ENCODE data around the gene AKT3. TPM values are rescaled to one million over a fixed set of nuclear protein-coding genes. Genes with fewer than 3 reads are reported as not detected.

The AKT3 gene
- total RNA-seq, 1 experiment from 2014 or later = 40.4 TPM

- H3K4me1 ChIP-seq = no peaks in the 10 kb centered on the region
- DNase-seq = no peak
- no peak overlapping the region for H3K4me3 ChIP-seq
- no peaks in the 10 kb centered on the region for H3K36me3 ChIP-seq
- H3K27me3 ChIP-seq = no peaks in the 10 kb centered on the region
- no peak overlapping the region for H3K27ac ChIP-seq
- no peaks in the 10 kb centered on the region for H3K9me3 ChIP-seq (replicated peaks)
These were observed 400.7 kb downstream of the AKT3 start for GRCh38 chr1:243449373-243449772.

GRCh38 chr1:243447844-243448243 is 402.2 kb downstream of the AKT3 start:
- no peaks in the 10 kb centered on the region for H3K36me3 ChIP-seq
- no peak for DNase-seq
- no peak overlapping the region for H3K4me3 ChIP-seq
- no peaks in the 10 kb centered on the region for H3K9me3 ChIP-seq (replicated peaks)
- no peak overlapping the region for H3K27ac ChIP-seq
- H3K4me1 ChIP-seq = no peaks in the 10 kb centered on the region
- H3K27me3 ChIP-seq = no peaks in the 10 kb centered on the region

- DNase-seq = no peak
- H3K36me3 ChIP-seq = no peaks in the 10 kb centered on the region
- no peaks in the 10 kb centered on the region for H3K9me3 ChIP-seq (replicated peaks)
- H3K4me1 ChIP-seq = no peaks in the 10 kb centered on the region
- H3K27ac ChIP-seq = no peak overlapping the region
- no peaks in the 10 kb centered on the region for H3K27me3 ChIP-seq
- H3K4me3 ChIP-seq = no peak overlapping the region
These were observed 402.7 kb downstream of the AKT3 start for GRCh38 chr1:243447347-243447746.

- H3K27me3 ChIP-seq = no peaks in the 10 kb centered on the region
- no peak for DNase-seq
- H3K4me3 ChIP-seq = no peak overlapping the region
- H3K27ac ChIP-seq = no peak overlapping the region
- H3K36me3 ChIP-seq = no peaks in the 10 kb centered on the region
- H3K9me3 ChIP-seq (replicated peaks) = no peaks in the 10 kb centered on the region
- H3K4me1 ChIP-seq = no peaks in the 10 kb centered on the region
These were observed 406.5 kb downstream of the AKT3 start for GRCh38 chr1:243443557-243443956.

GRCh38 chr1:243441601-243442000 is 408.4 kb downstream of the AKT3 start:
- no peaks in the 10 kb centered on the region for H3K27me3 ChIP-seq
- H3K4me1 ChIP-seq = no peaks in the 10 kb centered on the region
- no peak for DNase-seq
- H3K9me3 ChIP-seq (replicated peaks) = no peaks in the 10 kb centered on the region
- no peaks in the 10 kb centered on the region for H3K36me3 ChIP-seq
- no peak overlapping the region for H3K27ac ChIP-seq
- H3K4me3 ChIP-seq = no peak overlapping the region

GRCh38 chr1:243440406-243440805 is 409.6 kb downstream of the AKT3 start:
- H3K36me3 ChIP-seq = no peaks in the 10 kb centered on the region
- no peak for DNase-seq
- H3K27me3 ChIP-seq = no peaks in the 10 kb centered on the region
- H3K9me3 ChIP-seq (replicated peaks) = no peaks in the 10 kb centered on the region
- H3K4me3 ChIP-seq = no peak overlapping the region
- no peak overlapping the region for H3K27ac ChIP-seq
- peaks cover 1% of the 10 kb centered on the region; the same call in 1 of the 2 replicates for H3K4me1 ChIP-seq

GRCh38 chr1:243438815-243439214 is 411.2 kb downstream of the AKT3 start:
- Histone ChIP-seq H3K9me3 (replicated peaks) (no peaks in the 10 kb centered on the region), H3K4me3 (no peak overlapping the region), H3K36me3 (no peaks in the 10 kb centered on the region), H3K27me3 (no peaks in the 10 kb centered on the region), H3K4me1 (peaks cover 17% of the 10 kb centered on the region), H3K27ac (no peak overlapping the region)
- no peak for DNase-seq

Other genes starting within 250 kb of the AKT3 start
- gene ZBTB18, start 201.0 kb upstream of the AKT3 start, total RNA-seq (2014; rRNA removed; shearing (Covaris generic)) = 47.1 and 51.7 TPM in 2 replicates